ENCODE results near the gene CRKL.

CRKL gene

GRCh38 chr22:20985720-20986119 lies 68.5 kb downstream of the CRKL start:
- no CpG with 5 or more reads among the region's 7 CpGs for WGBS (ENCODE audit: extremely low coverage, insufficient coverage, low lambda C conversion rate)
- H3K27me3 ChIP-seq (ENCODE audit: insufficient read depth, low read length, poor library complexity): no peaks in the 10 kb centered on the region
- H3K79me2 ChIP-seq (ENCODE audit: control insufficient read depth, insufficient read depth, low read length): no peaks in the 10 kb centered on the region
- H3K27ac ChIP-seq (ENCODE audit: low read depth, low read length): no peak overlapping the region
- no peak overlapping the region for H3K4ac ChIP-seq (ENCODE audit: low read depth, low read length)
- DNase-seq: no peak
- no peak overlapping the region for H2BK120ac ChIP-seq (ENCODE audit: low read depth, low read length)
- H3K4me1 ChIP-seq (ENCODE audit: control insufficient read depth, low read depth, low read length): peaks cover 6% of the 10 kb centered on the region
- H3K79me1 ChIP-seq (ENCODE audit: low read length): peaks cover 4% of the 10 kb centered on the region
- no peak overlapping the region for H3K4me3 ChIP-seq (ENCODE audit: low read length)
- no peak overlapping the region for H3K56ac ChIP-seq (ENCODE audit: low read length)
- no peak overlapping the region for H3K4me2 ChIP-seq (ENCODE audit: low read length)
- H2BK15ac ChIP-seq (replicated peaks; ENCODE audit: low read depth): no peak overlapping the region
- no peak overlapping the region for H4K8ac ChIP-seq (ENCODE audit: low read depth, low read length)
- H3K23ac ChIP-seq (ENCODE audit: low read length): no peak overlapping the region
- H2AK5ac ChIP-seq (ENCODE audit: low read length): no peak overlapping the region
- H2BK5ac ChIP-seq (ENCODE audit: low read length): no peak overlapping the region
- no peak overlapping the region for H3K9ac ChIP-seq (ENCODE audit: low read length)
- H4K5ac ChIP-seq (ENCODE audit: low read length): no peak overlapping the region
- H3K36me3 ChIP-seq (ENCODE audit: control insufficient read depth, insufficient read depth, low read length): no peaks in the 10 kb centered on the region
- H3K18ac ChIP-seq (ENCODE audit: low read length): no peak overlapping the region

- Histone ChIP-seq H3K36me3 (ENCODE audit: control insufficient read depth, insufficient read depth, low read length) (no peaks in the 10 kb centered on the region), H3K79me1 (ENCODE audit: low read length) (peaks cover 4% of the 10 kb centered on the region), H3K9ac (ENCODE audit: low read length) (no peak overlapping the region), H2BK5ac (ENCODE audit: low read length) (no peak overlapping the region), H3K4me3 (ENCODE audit: low read length) (no peak overlapping the region), H3K27ac (ENCODE audit: low read depth, low read length) (no peak overlapping the region), H3K23ac (ENCODE audit: low read length) (no peak overlapping the region), H3K4ac (ENCODE audit: low read depth, low read length) (no peak overlapping the region), H3K56ac (ENCODE audit: low read length) (no peak overlapping the region), H3K18ac (ENCODE audit: low read length) (no peak overlapping the region), H2BK120ac (ENCODE audit: low read depth, low read length) (no peak overlapping the region), H2BK15ac (replicated peaks; ENCODE audit: low read depth) (no peak overlapping the region), H3K79me2 (ENCODE audit: control insufficient read depth, insufficient read depth, low read length) (no peaks in the 10 kb centered on the region), H3K27me3 (ENCODE audit: insufficient read depth, low read length, poor library complexity) (no peaks in the 10 kb centered on the region), H3K4me1 (ENCODE audit: control insufficient read depth, low read depth, low read length) (peaks cover 4% of the 10 kb centered on the region), H2AK5ac (ENCODE audit: low read length) (no peak overlapping the region), H4K5ac (ENCODE audit: low read length) (no peak overlapping the region), H4K8ac (ENCODE audit: low read depth, low read length) (no peak overlapping the region), H3K4me2 (ENCODE audit: low read length) (no peak overlapping the region)
- WGBS (ENCODE audit: extremely low coverage, insufficient coverage, low lambda C conversion rate): 100% methylated on average over 1 of the region's 1 CpG
- DNase-seq: no peak
Measured at GRCh38 chr22:20986365-20986764, 69.2 kb downstream of the CRKL start.

- H4K5ac ChIP-seq (ENCODE audit: low read length): no peak overlapping the region
- no peak overlapping the region for H3K18ac ChIP-seq (ENCODE audit: low read length)
- no peak overlapping the region for H4K8ac ChIP-seq (ENCODE audit: low read depth, low read length)
- H2BK5ac ChIP-seq (ENCODE audit: low read length): no peak overlapping the region
- H3K4me1 ChIP-seq (ENCODE audit: control insufficient read depth, low read depth, low read length): peaks cover 2% of the 10 kb centered on the region
- no peak overlapping the region for H3K27ac ChIP-seq (ENCODE audit: low read depth, low read length)
- peaks cover 4% of the 10 kb centered on the region for H3K79me1 ChIP-seq (ENCODE audit: low read length)
- H3K23ac ChIP-seq (ENCODE audit: low read length): no peak overlapping the region
- no peaks in the 10 kb centered on the region for H3K36me3 ChIP-seq (ENCODE audit: control insufficient read depth, insufficient read depth, low read length)
- no peak overlapping the region for H3K4me3 ChIP-seq (ENCODE audit: low read length)
- no peak overlapping the region for H3K56ac ChIP-seq (ENCODE audit: low read length)
- no peak overlapping the region for H2BK15ac ChIP-seq (replicated peaks; ENCODE audit: low read depth)
- no peaks in the 10 kb centered on the region for H3K79me2 ChIP-seq (ENCODE audit: control insufficient read depth, insufficient read depth, low read length)
- no peak overlapping the region for H2BK120ac ChIP-seq (ENCODE audit: low read depth, low read length)
- H3K27me3 ChIP-seq (ENCODE audit: insufficient read depth, low read length, poor library complexity): no peaks in the 10 kb centered on the region
- H3K4ac ChIP-seq (ENCODE audit: low read depth, low read length): no peak overlapping the region
- no peak overlapping the region for H2AK5ac ChIP-seq (ENCODE audit: low read length)
- WGBS (ENCODE audit: extremely low coverage, insufficient coverage, low lambda C conversion rate): no CpG with 5 or more reads among the region's 14 CpGs
- DNase-seq: no peak
- H3K9ac ChIP-seq (ENCODE audit: low read length): no peak overlapping the region
- H3K4me2 ChIP-seq (ENCODE audit: low read length): no peak overlapping the region
Measured at GRCh38 chr22:20987375-20987774, 70.2 kb downstream of the CRKL start.

GRCh38 chr22:20988573-20989322 lies 71.5 kb downstream of the CRKL start:
- H3K4ac ChIP-seq (ENCODE audit: low read depth, low read length): no peak overlapping the region
- no peak overlapping the region for H3K23ac ChIP-seq (ENCODE audit: low read length)
- no peak overlapping the region for H3K18ac ChIP-seq (ENCODE audit: low read length)
- H3K9ac ChIP-seq (ENCODE audit: low read length): no peak overlapping the region
- no peaks in the 10 kb centered on the region for H3K79me1 ChIP-seq (ENCODE audit: low read length)
- no peak overlapping the region for H4K5ac ChIP-seq (ENCODE audit: low read length)
- no CpG with 5 or more reads among the region's 16 CpGs for WGBS (ENCODE audit: extremely low coverage, insufficient coverage, low lambda C conversion rate)
- no peak overlapping the region for H2BK120ac ChIP-seq (ENCODE audit: low read depth, low read length)
- no peak overlapping the region for H3K4me2 ChIP-seq (ENCODE audit: low read length)
- no peak overlapping the region for H2AK5ac ChIP-seq (ENCODE audit: low read length)
- H3K27me3 ChIP-seq (ENCODE audit: insufficient read depth, low read length, poor library complexity): no peaks in the 10 kb centered on the region
- no peak overlapping the region for H3K56ac ChIP-seq (ENCODE audit: low read length)
- DNase-seq: no peak
- no peak overlapping the region for H2BK15ac ChIP-seq (replicated peaks; ENCODE audit: low read depth)
- no peaks in the 10 kb centered on the region for H3K4me1 ChIP-seq (ENCODE audit: control insufficient read depth, low read depth, low read length)
- H3K27ac ChIP-seq (ENCODE audit: low read depth, low read length): no peak overlapping the region
- H4K8ac ChIP-seq (ENCODE audit: low read depth, low read length): no peak overlapping the region
- no peak overlapping the region for H3K4me3 ChIP-seq (ENCODE audit: low read length)
- no peaks in the 10 kb centered on the region for H3K79me2 ChIP-seq (ENCODE audit: control insufficient read depth, insufficient read depth, low read length)
- peaks cover 2% of the 10 kb centered on the region for H3K36me3 ChIP-seq (ENCODE audit: control insufficient read depth, insufficient read depth, low read length)
- H2BK5ac ChIP-seq (ENCODE audit: low read length): no peak overlapping the region

- H4K5ac ChIP-seq (ENCODE audit: low read length): no peak overlapping the region
- H2BK5ac ChIP-seq (ENCODE audit: low read length): no peak overlapping the region
- H3K36me3 ChIP-seq (ENCODE audit: control insufficient read depth, insufficient read depth, low read length): peaks cover 2% of the 10 kb centered on the region
- no peak overlapping the region for H4K8ac ChIP-seq (ENCODE audit: low read depth, low read length)
- no peak overlapping the region for H2AK5ac ChIP-seq (ENCODE audit: low read length)
- no peak for DNase-seq
- no peaks in the 10 kb centered on the region for H3K79me2 ChIP-seq (ENCODE audit: control insufficient read depth, insufficient read depth, low read length)
- H3K4me1 ChIP-seq (ENCODE audit: control insufficient read depth, low read depth, low read length): no peaks in the 10 kb centered on the region
- no peak overlapping the region for H3K9ac ChIP-seq (ENCODE audit: low read length)
- no peak overlapping the region for H2BK120ac ChIP-seq (ENCODE audit: low read depth, low read length)
- H3K23ac ChIP-seq (ENCODE audit: low read length): no peak overlapping the region
- no peak overlapping the region for H3K18ac ChIP-seq (ENCODE audit: low read length)
- H2BK15ac ChIP-seq (replicated peaks; ENCODE audit: low read depth): no peak overlapping the region
- H3K4ac ChIP-seq (ENCODE audit: low read depth, low read length): no peak overlapping the region
- H3K56ac ChIP-seq (ENCODE audit: low read length): no peak overlapping the region
- H3K4me2 ChIP-seq (ENCODE audit: low read length): no peak overlapping the region
- H3K27ac ChIP-seq (ENCODE audit: low read depth, low read length): no peak overlapping the region
- H3K79me1 ChIP-seq (ENCODE audit: low read length): no peaks in the 10 kb centered on the region
- no CpG with 5 or more reads among the region's 17 CpGs for WGBS (ENCODE audit: extremely low coverage, insufficient coverage, low lambda C conversion rate)
- no peak overlapping the region for H3K4me3 ChIP-seq (ENCODE audit: low read length)
- H3K27me3 ChIP-seq (ENCODE audit: insufficient read depth, low read length, poor library complexity): no peaks in the 10 kb centered on the region
Measured at GRCh38 chr22:20989323-20990138, 72.3 kb downstream of the CRKL start.

Data from mesendoderm (in vitro differentiated cells).